AG04449 (cell line): ENCODE data around the gene NPIPB2.

Experiments used
- CTCF ChIA-PET: fragments of 350-600 bp; formaldehyde crosslinking; extraction: SDS; loops from one replicate; lab custom pipeline; 2021; ENCODE audit warnings: antibody characterized with exemption; lab: Yijun Ruan, JAX
- POLR2A ChIA-PET: fragments of 400-600, 350-600 bp; formaldehyde crosslinking; extraction: SDS; loops from one replicate; lab custom pipeline; 2020; ENCODE audit warnings: antibody characterized with exemption, inconsistent platforms; lab: Yijun Ruan, JAX
- DNase-seq: peaks from one replicate; pipeline ENCODE4 v3.0.0-alpha.2; 2010; ENCODE audit warnings: low read depth, low spot score
- H3K4me3 ChIP-seq: 2 replicates; pipeline ENCODE4 v1.5.1; 2011; ENCODE audit warnings: low read depth, mild to moderate bottlenecking, control low read depth, low read length
- CTCF ChIP-seq: IDR thresholded peaks from one replicate; pipeline ENCODE4 v1.5.1; 2011; ENCODE audit warnings: mild to moderate bottlenecking, moderate library complexity, low read length, control low read depth, inconsistent platforms; ENCODE audit not compliant: insufficient read depth; ENCODE audit errors: missing control alignments

NPIPB2 gene

GRCh38 chr16:11907160-11907970, 34.5 kb downstream of the NPIPB2 start:
- no peak for TF ChIP-seq CTCF
- no peak overlapping the region for H3K4me3 ChIP-seq
- ChIA-PET POLR2A (no interaction called here), CTCF (interaction anchor here (1.5 kb wide), 1 partner anchor 160 kb away, joined by 5 read pairs; no protein-coding TSS in a partner anchor)
- no peak for DNase-seq

GRCh38 chr16:11903906-11904305, 37.9 kb downstream of the NPIPB2 start:
- ChIA-PET POLR2A (no interaction called here), CTCF (interaction anchor here (3.5 kb wide), 1 partner anchor 164 kb away, joined by 13 read pairs; no protein-coding TSS in a partner anchor)
- TF ChIP-seq CTCF, result no peak
- H3K4me3 ChIP-seq, result no peak overlapping the region
- DNase-seq, result no peak

GRCh38 chr16:11901091-11901490, 40.8 kb downstream of the NPIPB2 start:
- no peak for TF ChIP-seq CTCF
- no peak for DNase-seq
- no peak overlapping the region for H3K4me3 ChIP-seq
- POLR2A ChIA-PET, result interaction anchor here (0.6 kb wide), 1 partner anchor 94 kb away, joined by 3 read pairs; no protein-coding TSS in a partner anchor
- CTCF ChIA-PET, result no interaction called here

GRCh38 chr16:11896486-11897176, 45.2 kb downstream of the NPIPB2 start:
- CTCF ChIA-PET, result interaction anchor here (0.7 to 2.9 kb wide), 2 partner anchors 18 to 171 kb away, joined by 4 to 20 read pairs; no protein-coding TSS in a partner anchor
- POLR2A ChIA-PET, result interaction anchor here (1.5 kb wide), 1 partner anchor 17 kb away, joined by 3 read pairs; no protein-coding TSS in a partner anchor
- no peak overlapping the region for H3K4me3 ChIP-seq
- DNase-seq, result peak; percentile 68
- TF ChIP-seq CTCF, result no peak

- TF ChIP-seq CTCF, result no peak
- no peak overlapping the region for H3K4me3 ChIP-seq
- DNase-seq, result no peak
- ChIA-PET POLR2A (no interaction called here), CTCF (no interaction called here)
Measured at GRCh38 chr16:11893571-11893970, 48.3 kb downstream of the NPIPB2 start.

GRCh38 chr16:11892761-11893160, 49.1 kb downstream of the NPIPB2 start:
- ChIA-PET CTCF (no interaction called here), POLR2A (no interaction called here)
- DNase-seq, result no peak
- H3K4me3 ChIP-seq, result no peak overlapping the region
- TF ChIP-seq CTCF, result no peak
